Activated CD4-positive, alpha-beta T cell treated with anti-CD3 and anti-CD28 coated beads, Interleukin-2, amount 50 U/mL, for 48 hours (primary cell): Measurements from ENCODE around the gene MYH9.
"Not testable (repeated sequence)": the region's sequence is repeated elsewhere in the genome, so short reads cannot be mapped to it uniquely, and the experiment has no call there.

Experiments used
- DNase-seq, 2 experiments: peaks; one replicate each; pipeline ENCODE4 v3.0.0-alpha.2; 2020

The MYH9 gene

GRCh38 chr22:36413022-36413775 is 25.4 kb upstream of the MYH9 start:
- no peak for DNase-seq

- DNase-seq: peak; percentile 59 to 71
Measured at GRCh38 chr22:36411589-36412258, 24.0 kb upstream of the MYH9 start.

GRCh38 chr22:36409911-36410756 is 22.4 kb upstream of the MYH9 start:
- DNase-seq: peak; percentile 61 to 73

GRCh38 chr22:36409554-36409910 is 21.8 kb upstream of the MYH9 start:
- DNase-seq: not testable (repeated sequence)

DNA sequence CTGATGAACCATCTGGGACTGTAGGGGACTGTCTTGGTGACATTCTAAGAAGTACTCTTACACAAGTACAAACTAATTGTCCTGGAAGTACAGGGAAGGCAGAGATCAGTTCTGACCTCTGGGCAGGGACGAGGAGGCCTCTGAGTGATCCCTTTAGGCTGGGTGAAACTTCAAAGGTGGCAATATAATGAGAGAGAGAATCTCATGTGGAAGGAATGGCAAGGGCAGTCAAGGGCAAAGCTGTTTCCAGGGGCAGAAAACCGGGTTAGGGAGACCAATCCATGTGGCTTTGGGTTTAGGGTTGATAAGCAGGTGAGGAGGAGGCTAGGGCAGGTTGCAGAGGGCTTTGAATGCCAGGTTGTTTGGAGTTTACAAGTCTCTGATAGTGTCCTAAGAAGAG is 21.3 kb upstream of the MYH9 start:
- DNase-seq: no peak

- DNase-seq: no peak
Measured at GRCh38 chr22:36406721-36407120, 19.0 kb upstream of the MYH9 start.

DNA sequence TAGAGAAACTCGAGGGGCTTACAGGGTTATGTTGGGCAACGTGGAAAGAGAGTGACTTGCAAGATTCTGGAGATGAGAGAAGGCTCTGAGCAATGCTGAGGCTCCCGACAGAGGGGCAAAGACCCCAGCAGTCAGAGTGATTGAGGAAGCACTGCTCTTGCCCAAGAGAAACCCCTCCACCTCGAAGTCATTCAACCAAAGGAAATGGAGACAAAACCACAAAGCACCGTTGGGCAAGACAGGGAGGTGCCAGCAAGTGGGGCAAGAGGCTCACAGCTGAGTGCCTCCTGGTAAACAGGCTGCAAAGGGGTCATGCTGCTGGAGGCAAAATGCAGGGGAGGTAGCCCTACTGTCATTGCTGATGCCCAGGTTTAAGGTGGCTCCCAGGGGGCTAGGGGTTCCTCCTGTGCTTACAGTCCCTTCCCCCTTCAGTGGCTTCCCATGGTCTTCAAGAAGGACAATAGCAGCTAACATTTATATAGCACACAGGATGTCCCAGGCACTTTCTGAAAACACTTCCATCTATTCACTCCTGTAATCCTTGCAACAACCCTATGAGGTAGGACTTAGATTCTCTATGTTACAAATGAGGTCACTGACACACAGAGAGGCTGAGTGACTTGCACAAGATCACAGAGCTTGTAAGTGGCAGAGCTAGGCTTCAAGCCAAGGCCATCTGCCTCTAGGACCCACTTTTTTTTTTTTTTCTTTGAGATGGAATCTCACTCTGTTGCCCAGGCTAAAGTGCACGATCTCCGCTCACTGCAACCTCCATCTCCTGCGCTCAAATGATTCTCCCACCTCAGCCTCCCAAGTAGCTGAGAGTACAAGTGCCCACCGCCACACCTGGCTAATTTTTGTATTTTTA is 18.1 kb upstream of the MYH9 start:
- peak in 1 of 2 experiments; percentile 39 for DNase-seq

GRCh38 chr22:36405221-36405661 is 17.5 kb upstream of the MYH9 start:
- no peak for DNase-seq

- DNase-seq: no peak
Measured at GRCh38 chr22:36404446-36404845, 16.7 kb upstream of the MYH9 start.

- no peak for DNase-seq
Measured at GRCh38 chr22:36399472-36399778, 11.7 kb upstream of the MYH9 start.

- no peak for DNase-seq
Measured at GRCh38 chr22:36398601-36399471, 11.1 kb upstream of the MYH9 start.

GRCh38 chr22:36397131-36398093 is 9.6 kb upstream of the MYH9 start:
- no peak for DNase-seq

DNA sequence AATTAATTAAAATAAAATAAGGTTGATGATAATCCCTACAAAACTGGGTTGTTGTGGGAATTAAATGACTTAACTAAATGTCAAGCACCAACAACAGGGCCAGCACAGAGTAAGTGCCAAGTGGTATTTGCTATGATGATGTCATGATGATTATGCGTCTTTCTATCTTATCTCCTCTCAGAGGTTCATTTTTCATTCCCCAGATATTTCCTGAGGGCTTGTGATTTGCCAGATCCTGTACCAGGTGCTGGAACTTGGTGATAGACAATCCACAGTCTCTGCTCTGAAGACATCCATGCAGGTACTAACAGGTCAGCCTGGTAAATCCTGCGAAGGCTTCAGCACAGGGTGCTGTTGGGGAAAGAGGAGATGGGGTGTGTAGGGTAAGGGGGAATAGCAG is 8.1 kb upstream of the MYH9 start:
- no peak for DNase-seq

GRCh38 chr22:36395055-36395849 is 7.5 kb upstream of the MYH9 start:
- DNase-seq: no peak

DNA sequence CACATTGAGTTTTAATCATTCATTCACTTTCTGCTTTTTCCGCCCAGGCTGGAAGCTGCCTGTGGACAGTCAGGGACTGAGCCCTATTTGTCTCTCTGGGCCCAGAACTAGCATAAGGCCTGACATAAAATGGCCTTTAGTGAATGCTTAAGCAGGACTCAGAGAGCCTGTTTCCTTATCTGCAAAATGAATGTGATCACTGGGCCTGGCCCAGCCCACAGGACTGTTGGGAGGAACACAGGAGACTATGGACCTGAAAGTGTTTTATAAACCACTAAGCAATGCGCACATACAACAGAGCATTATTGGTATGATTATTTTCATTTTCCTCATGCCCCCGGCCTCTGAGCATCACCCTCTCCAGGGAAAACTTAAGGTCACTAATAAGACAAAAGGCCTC is 3.9 kb upstream of the MYH9 start:
- DNase-seq: no peak

DNA sequence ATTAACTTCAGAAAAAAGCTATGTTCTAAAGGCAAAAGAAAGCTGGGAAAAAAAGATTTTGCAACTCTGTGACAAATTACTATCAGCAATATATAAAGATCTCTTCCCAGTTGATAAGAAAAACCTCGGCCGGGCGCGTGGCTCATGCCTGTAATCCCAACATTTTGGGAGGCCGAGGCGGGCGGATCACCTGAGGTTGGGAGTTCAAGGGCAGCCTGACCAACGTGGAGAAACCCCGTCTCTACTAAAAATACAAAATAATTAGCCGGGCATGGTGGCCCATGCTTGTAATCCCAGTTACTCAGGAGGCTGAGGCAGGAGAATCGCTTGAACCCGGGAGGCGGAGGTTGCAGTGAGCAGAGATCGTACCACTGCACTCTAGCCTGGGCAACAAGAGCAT is 1.4 kb upstream of the MYH9 start:
- DNase-seq: not testable (repeated sequence)

- no peak for DNase-seq
Measured at GRCh38 chr22:36387709-36387958, 133 bp downstream of the MYH9 start.

DNA sequence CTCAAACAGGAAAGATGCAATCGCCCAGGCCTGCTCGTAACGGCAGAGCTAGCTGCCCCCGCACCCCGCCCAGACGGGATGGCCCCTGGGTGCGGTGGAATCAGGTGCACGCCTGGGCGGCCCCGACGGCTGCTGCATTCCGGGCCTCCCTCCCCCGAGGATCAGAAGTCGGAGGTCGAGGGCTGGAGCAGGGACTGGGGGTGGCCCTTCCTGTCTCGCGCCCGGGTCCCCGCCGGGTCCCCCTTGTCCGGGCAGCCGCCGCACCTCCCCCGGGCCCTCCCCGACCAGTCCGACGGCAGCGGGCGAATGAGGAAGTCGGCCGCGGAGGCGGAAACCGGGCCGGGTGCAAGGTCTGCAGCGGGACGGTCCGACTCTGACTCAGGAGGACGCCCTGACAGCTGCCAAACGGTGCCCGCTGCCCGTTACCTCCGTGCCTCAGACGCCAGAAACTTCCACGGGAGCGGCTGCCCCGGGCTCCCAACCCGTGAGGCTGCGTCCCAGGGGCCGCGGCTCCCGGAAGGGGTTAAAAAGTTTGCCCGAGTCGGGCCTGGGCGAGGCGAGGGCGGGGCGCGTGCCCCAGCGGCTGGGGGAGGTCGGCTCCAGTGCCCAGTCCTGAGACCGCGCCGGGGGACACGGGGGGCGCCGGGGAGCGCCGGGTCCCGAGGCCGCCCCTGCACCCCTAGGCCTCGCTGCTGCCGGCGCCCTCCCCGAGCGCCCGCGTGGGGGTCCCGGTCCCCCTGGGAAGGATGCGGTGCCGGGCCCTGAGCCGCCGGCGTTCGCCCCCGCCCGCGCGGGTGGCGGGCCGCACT is 663 bp downstream of the MYH9 start:
- peak; percentile 65 to 70 for DNase-seq

GRCh38 chr22:36386351-36386899 is 1.3 kb downstream of the MYH9 start:
- DNase-seq: peak; percentile 67 to 75
